CD14-positive monocyte (primary cell): Measurements from ENCODE around the gene HSD17B8. TPM values are rescaled to one million over a fixed set of nuclear protein-coding genes. Genes with fewer than 3 reads are reported as not detected.
A peak's percentile ranks its signal among the peaks of the same experiment; 100 is the strongest.

ENCODE experiments used
- DNase-seq, 3 donors: peaks; one replicate each; pipeline ENCODE4 v3.0.0-alpha.2; 2011 to 2022
- H2AFZ ChIP-seq: 2 replicates; pipeline ENCODE4 v1.6.0; 2012; ENCODE audit warnings: mild to moderate bottlenecking, low read depth, low read length, inconsistent platforms; ENCODE audit not compliant: insufficient read depth, poor library complexity, severe bottlenecking
- H3K27ac ChIP-seq, 2 donors: 1 replicate in 1 of 2; 2 replicates in 1 of 2; pipeline ENCODE4 v1.5.1; 2012 to 2013; ENCODE audit warnings: low read length in 2 of 2, control low read depth in 1 of 2, inconsistent platforms in 1 of 2, low read depth in 1 of 2, mild to moderate bottlenecking in 1 of 2
- H3K27me3 ChIP-seq, 2 donors: one replicate each; pipeline versions ENCODE4 v1.6.0 to v1.6.1; 2011 to 2013; ENCODE audit warnings: low read length in 2 of 2; ENCODE audit not compliant: control insufficient read depth in 2 of 2, insufficient read depth in 2 of 2
- H3K36me3 ChIP-seq, 2 donors: replicated peaks in 1 of 2; 1 replicate in 1 of 2; 2 replicates in 1 of 2; pipeline versions ENCODE4 v1.5.1 to v1.6.1; 2012 to 2013; ENCODE audit warnings: low read length in 2 of 2, control low read depth in 1 of 2, inconsistent platforms in 1 of 2, mild to moderate bottlenecking in 1 of 2; ENCODE audit not compliant: insufficient read depth in 2 of 2, control insufficient read depth in 1 of 2
- H3K4me1 ChIP-seq, 2 donors: 1 replicate in 1 of 2; 2 replicates in 1 of 2; pipeline versions ENCODE4 v1.5.1 to v1.6.1; 2012 to 2013; ENCODE audit warnings: low read length in 2 of 2, control low read depth in 1 of 2, inconsistent platforms in 1 of 2, mild to moderate bottlenecking in 1 of 2, moderate library complexity in 1 of 2; ENCODE audit not compliant: insufficient read depth in 2 of 2, control insufficient read depth in 1 of 2
- H3K4me2 ChIP-seq: replicated peaks from 2 replicates; pipeline ENCODE3; 2012; ENCODE audit warnings: low read length, moderate library complexity, mild to moderate bottlenecking; ENCODE audit not compliant: poor library complexity, severe bottlenecking; ENCODE audit errors: extremely low read depth
- H3K4me3 ChIP-seq, 3 experiments: fragments of 200-600 bp in 1 of 3; sonication (generic) in 1 of 3; replicated peaks in 1 of 3; 1 replicate in 2 of 3; 2 replicates in 1 of 3; pipeline ENCODE4 v1.5.1; 2011 to 2013; ENCODE audit warnings: low read length in 3 of 3, mild to moderate bottlenecking in 3 of 3, control low read depth in 2 of 3, low read depth in 2 of 3, inconsistent platforms in 1 of 3, moderate library complexity in 1 of 3
- H3K79me2 ChIP-seq: 2 replicates; pipeline ENCODE4 v1.6.0; 2012; ENCODE audit warnings: mild to moderate bottlenecking, control low read depth, inconsistent platforms, low read length, moderate library complexity; ENCODE audit not compliant: insufficient read depth
- H3K9ac ChIP-seq: 2 replicates; pipeline ENCODE4 v1.6.0; 2017; ENCODE audit warnings: low read length, mild to moderate bottlenecking; ENCODE audit not compliant: insufficient read depth, poor library complexity, severe bottlenecking
- H3K9me3 ChIP-seq, 2 donors: replicated peaks in 1 of 2; 1 replicate in 1 of 2; 2 replicates in 1 of 2; pipeline versions ENCODE4 v1.5.1 to v1.6.1; 2012 to 2013; ENCODE audit warnings: low read length in 2 of 2, control low read depth in 1 of 2; ENCODE audit not compliant: control insufficient read depth in 1 of 2, insufficient read depth in 1 of 2
- H4K20me1 ChIP-seq: 2 replicates; pipeline ENCODE4 v1.6.0; 2012; ENCODE audit warnings: mild to moderate bottlenecking, low read length, control low read depth, moderate library complexity; ENCODE audit not compliant: insufficient read depth
- H3K27ac Mint-ChIP-seq, 7 donors: one replicate each; pipeline ENCODE4 v1.8.0; 2020; ENCODE audit warnings: mild to moderate bottlenecking in 7 of 7, mixed read lengths in 7 of 7, moderate library complexity in 6 of 7, inconsistent platforms in 2 of 7
- H3K27me3 Mint-ChIP-seq, 3 donors: one replicate each; pipeline ENCODE4 v1.8.0; 2021 to 2022; ENCODE audit warnings: low read depth in 3 of 3, mild to moderate bottlenecking in 3 of 3, mixed read lengths in 3 of 3, moderate library complexity in 3 of 3, inconsistent platforms in 1 of 3
- H3K36me3 Mint-ChIP-seq, 2 donors: one replicate each; pipeline ENCODE4 v1.8.0; 2020; ENCODE audit warnings: mixed read lengths in 2 of 2, inconsistent platforms in 1 of 2, mild to moderate bottlenecking in 1 of 2
- H3K4me1 Mint-ChIP-seq: one replicate; pipeline ENCODE4 v1.8.0; 2020; ENCODE audit warnings: mild to moderate bottlenecking, mixed read lengths
- H3K4me3 Mint-ChIP-seq, 2 donors: one replicate each; pipeline ENCODE4 v1.8.0; 2020; ENCODE audit warnings: mild to moderate bottlenecking in 2 of 2, mixed read lengths in 2 of 2, moderate library complexity in 1 of 2
- H3K9me3 Mint-ChIP-seq, 7 donors: one replicate each; pipeline ENCODE4 v1.8.0; 2020 to 2022; ENCODE audit warnings: mixed read lengths in 7 of 7, mild to moderate bottlenecking in 6 of 7, moderate library complexity in 6 of 7, inconsistent platforms in 2 of 7
- CTCF ChIP-seq: fragments of 200-600 bp; IDR thresholded peaks from one replicate; pipeline ENCODE4 v1.8.0; 2022; ENCODE audit warnings: antibody characterized with exemption, mild to moderate bottlenecking
- WGBS: methylation state at CpG from one replicate; pipeline ENCODE4 v1.1.5; 2013; ENCODE audit warnings: missing lambda C conversion rate; ENCODE audit not compliant: insufficient coverage; 5-methylcytosine and 5-hydroxymethylcytosine counted together
- intact Hi-C, 2 donors: fragments of 100-400 bp; cut with micrococcal nuclease; formaldehyde crosslinking; loops; one replicate each; pipeline versions ENCODE4 v1.15.0 to v1.15.1; 2023
- polyA plus RNA-seq, 3 donors: library from polyadenylated mRNA; depleted of rRNA in 1 of 3; unstranded in 2 of 3; stranded (reverse) in 1 of 3; fragments of 300-500 nt in 2 of 3; fragments of >200 nt in 1 of 3; fragmentation: Illumina TruSeq in 2 of 3; gene quantifications; 1 replicate in 2 of 3; 2 replicates in 1 of 3; pipeline ENCODE4 v1.2.3, GENCODE V29; 2012 to 2021

HSD17B8 gene
- polyA plus RNA-seq, 3 donors: 3.8 to 10.6 (median 4.7) TPM

GRCh38 chr6:33168639-33169038 is 35.8 kb upstream of the HSD17B8 start:
- H3K4me3 ChIP-seq: no peak overlapping the region
- Mint-ChIP-seq H3K4me1 (no peaks in the 10 kb centered on the region), H3K36me3 (no peaks in the 10 kb centered on the region), H3K27me3 (peaks cover 9 to 27% (median 14%) of the 10 kb centered on the region in 3 donors), H3K9me3 (no peaks in the 10 kb centered on the region), H3K27ac (no peak overlapping the region), H3K4me3 (no peak overlapping the region)
- H3K9me3 ChIP-seq: no peaks in the 10 kb centered on the region
- TF ChIP-seq CTCF: no peak
- H3K4me1 ChIP-seq: no peaks in the 10 kb centered on the region
- H2AFZ ChIP-seq: no peak overlapping the region
- no CpG with 5 or more reads among the region's 5 CpGs for WGBS
- no peaks in the 10 kb centered on the region for H3K36me3 ChIP-seq
- no peak overlapping the region for H3K4me2 ChIP-seq
- H3K9ac ChIP-seq: no peak overlapping the region
- no peak overlapping the region for H3K27ac ChIP-seq
- no peaks in the 10 kb centered on the region for H3K27me3 ChIP-seq
- intact Hi-C loops: loop anchor here in 1 of 2 donors (10.0 kb wide), 1 partner anchor 76 kb away; no protein-coding TSS in a partner anchor
- no peaks in the 10 kb centered on the region for H4K20me1 ChIP-seq
- H3K79me2 ChIP-seq: no peaks in the 10 kb centered on the region
- no peak for DNase-seq

GRCh38 chr6:33169291-33170175 is 34.9 kb upstream of the HSD17B8 start:
- Histone ChIP-seq H3K9me3 (no peaks in the 10 kb centered on the region), H3K9ac (no peak overlapping the region), H3K27ac (no peak overlapping the region), H3K4me3 (no peak overlapping the region), H3K79me2 (no peaks in the 10 kb centered on the region), H3K36me3 (no peaks in the 10 kb centered on the region), H2AFZ (no peak overlapping the region), H3K27me3 (no peaks in the 10 kb centered on the region), H3K4me2 (no peak overlapping the region), H4K20me1 (no peaks in the 10 kb centered on the region), H3K4me1 (no peaks in the 10 kb centered on the region)
- peaks cover 5 to 21% (median 9%) of the 10 kb centered on the region in 3 donors for H3K27me3 Mint-ChIP-seq
- H3K4me3 Mint-ChIP-seq: no peak overlapping the region
- peak in 1 of 3 donors; percentile 22 for DNase-seq
- 94% methylated on average over 7 of the region's 10 CpGs for WGBS
- H3K36me3 Mint-ChIP-seq: no peaks in the 10 kb centered on the region
- H3K4me1 Mint-ChIP-seq: no peaks in the 10 kb centered on the region
- intact Hi-C loops: loop anchor here in 1 of 2 donors (10.0 kb wide), 1 partner anchor 75 kb away; no protein-coding TSS in a partner anchor
- TF ChIP-seq CTCF: no peak
- no peaks in the 10 kb centered on the region for H3K9me3 Mint-ChIP-seq
- no peak overlapping the region for H3K27ac Mint-ChIP-seq
